HK-2 (cell line): ENCODE data around the gene SEC16A.

Experiments used
- DNase-seq: peaks from one replicate; pipeline ENCODE4 v3.0.0-alpha.2; 2018; ENCODE audit not compliant: unreplicated experiment

Gene SEC16A

DNA sequence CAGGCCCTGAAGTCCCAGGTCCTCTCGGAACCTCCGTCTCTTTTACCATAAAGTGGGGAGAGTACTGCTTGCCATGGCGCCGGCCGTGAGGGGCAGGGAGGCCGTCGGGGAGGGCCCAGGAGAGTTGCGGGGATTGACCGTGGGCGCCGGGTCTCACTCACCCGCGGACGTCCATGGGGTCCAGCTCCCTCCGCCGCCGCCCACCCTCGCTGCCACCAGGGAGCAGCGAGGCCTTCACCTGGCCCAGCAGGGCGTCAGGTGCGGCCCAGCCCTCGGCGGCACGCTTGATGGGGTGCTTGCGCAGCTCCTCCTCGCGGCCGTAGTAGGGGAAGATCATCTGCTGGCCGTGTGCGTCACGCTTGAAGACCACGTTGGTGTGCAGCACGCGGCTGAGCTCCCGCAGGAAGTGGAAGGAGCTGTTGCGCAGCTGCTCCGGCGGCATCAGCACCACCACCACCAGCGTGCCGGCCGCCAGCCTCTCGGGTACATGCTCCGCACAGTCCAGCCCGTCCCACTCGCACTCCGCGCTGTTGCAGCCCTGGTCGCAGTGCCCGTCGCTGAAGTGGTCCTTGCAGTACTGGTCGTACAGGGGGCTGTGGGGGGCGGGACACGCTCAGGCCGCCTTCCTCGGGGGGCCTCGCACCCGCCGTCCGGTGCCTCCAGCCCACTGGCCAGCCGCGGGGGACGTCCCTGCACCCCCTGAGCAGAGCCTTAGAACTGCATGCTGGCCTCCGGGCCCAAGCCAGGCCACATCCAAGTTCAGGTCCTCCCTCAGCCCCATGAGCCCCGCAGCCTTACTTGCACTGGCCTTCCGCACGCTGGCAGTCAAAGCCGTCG is 21.9 kb upstream of the SEC16A start:
- DNase-seq, result no peak

DNA sequence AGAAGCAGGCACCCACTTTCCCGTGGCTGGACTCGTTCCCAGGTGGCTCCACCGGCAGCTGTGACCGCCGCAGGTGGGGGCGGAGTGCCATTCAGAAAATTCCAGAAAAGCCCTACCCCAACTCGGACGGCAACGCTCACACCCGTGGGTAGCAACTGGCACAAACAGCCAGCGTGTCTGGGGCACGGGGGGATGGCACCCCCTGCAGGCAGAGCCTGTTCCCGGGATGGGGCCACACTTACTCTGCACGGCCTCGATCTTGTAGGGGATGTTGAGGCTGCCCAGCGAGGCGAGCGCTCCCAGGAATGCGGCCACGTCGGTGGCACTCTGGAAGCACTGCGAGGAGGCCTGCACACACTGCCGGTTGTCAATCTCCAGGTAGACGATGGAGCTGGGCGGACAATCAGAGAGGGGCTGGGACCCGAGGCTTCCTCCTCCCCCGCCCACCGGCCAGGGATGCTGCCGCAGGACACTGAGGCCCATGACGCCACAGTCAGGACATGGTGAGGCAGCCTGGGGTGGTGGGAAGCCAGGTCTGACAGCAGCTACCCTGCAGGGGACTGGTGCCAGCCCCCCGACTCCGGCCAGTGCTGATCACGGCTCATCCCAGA is 20.2 kb upstream of the SEC16A start:
- no peak for DNase-seq

- no peak for DNase-seq
These were observed 19.4 kb upstream of the SEC16A start for GRCh38 chr9:136502196-136502595.

- no peak for DNase-seq
These were observed 18.8 kb upstream of the SEC16A start for GRCh38 chr9:136501686-136502085.

- no peak for DNase-seq
These were observed 17.4 kb upstream of the SEC16A start for GRCh38 chr9:136499935-136500910.

GRCh38 chr9:136499071-136499934 is 16.5 kb upstream of the SEC16A start:
- no peak for DNase-seq

DNA sequence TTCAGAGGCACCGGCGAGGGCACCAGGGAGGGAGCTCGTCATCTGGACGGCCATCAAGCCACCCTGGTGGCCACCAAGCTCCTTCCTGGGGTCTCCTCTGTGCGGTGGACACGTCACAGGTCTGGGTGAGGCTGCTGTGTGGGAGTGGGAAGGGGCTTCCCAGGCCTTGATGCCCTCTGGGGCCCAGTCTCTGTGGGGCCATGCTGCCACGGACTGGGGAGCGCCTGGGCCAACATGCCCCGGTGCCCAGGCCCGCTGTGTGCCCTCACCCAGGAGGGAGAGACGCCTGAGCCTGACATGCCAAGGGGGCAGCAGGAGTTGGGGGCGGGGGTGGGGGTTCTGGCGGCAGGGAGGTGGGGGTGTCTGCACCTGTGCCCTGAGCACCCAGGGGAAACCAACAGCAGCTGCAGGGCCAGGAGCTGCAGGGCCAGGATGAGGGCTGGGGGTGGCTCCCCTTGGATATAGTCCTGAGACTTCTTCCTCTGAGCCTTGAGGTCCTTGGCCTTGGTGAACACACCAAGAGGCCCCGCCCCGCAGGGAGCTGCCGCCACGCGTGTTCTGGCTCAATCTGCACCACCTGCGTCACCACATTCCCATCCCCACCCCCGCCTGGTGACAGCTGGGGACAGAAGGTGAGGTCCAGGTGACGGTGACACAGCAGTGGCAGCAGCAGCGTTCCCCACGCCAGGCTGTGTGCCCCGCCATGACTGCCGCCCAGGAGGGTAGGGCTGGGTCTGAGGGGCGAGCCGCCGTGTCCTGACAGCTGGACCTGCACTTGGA is 15.3 kb upstream of the SEC16A start:
- no peak for DNase-seq

DNA sequence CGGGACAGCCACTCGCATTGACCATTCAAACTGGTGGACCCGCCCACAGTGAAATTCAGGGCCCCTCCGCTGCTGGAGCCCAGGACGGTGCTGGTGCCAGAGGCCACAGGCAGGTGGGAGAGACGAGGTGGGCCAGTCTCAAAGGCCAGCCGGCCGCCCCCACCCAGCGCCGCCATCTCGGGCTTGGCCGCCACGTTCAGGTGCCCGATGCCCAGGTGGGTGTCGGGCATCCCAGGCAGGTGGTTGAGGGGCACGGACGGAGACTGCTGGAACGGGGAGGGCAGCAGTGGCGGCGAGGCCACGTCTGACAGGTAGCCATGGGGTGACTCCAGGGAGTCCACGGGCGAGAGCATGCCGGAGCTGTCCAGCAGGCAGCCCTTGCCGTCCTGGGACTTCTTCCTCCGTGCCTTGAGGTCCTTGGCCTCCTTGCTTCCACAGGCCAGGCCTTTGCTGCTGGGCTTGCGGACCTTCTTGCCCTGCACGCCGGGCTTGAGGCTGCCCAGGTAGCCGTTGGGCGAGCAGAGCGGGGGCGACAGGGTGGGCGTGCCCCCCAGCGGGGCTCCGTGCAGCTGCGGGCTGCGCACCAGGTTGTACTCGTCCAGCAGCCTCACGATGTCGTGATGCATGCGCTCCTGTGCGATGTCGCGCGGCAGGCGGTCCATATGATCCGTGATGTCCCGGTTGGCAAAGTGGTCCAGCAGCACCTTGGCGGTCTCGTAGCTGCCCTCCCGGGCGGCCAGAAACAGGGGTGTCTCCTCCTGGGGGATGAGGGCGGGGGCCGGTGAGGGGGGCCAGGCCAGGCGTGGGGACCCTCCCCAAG is 14.2 kb upstream of the SEC16A start:
- no peak for DNase-seq

GRCh38 chr9:136496181-136496580 is 13.3 kb upstream of the SEC16A start:
- no peak for DNase-seq

DNA sequence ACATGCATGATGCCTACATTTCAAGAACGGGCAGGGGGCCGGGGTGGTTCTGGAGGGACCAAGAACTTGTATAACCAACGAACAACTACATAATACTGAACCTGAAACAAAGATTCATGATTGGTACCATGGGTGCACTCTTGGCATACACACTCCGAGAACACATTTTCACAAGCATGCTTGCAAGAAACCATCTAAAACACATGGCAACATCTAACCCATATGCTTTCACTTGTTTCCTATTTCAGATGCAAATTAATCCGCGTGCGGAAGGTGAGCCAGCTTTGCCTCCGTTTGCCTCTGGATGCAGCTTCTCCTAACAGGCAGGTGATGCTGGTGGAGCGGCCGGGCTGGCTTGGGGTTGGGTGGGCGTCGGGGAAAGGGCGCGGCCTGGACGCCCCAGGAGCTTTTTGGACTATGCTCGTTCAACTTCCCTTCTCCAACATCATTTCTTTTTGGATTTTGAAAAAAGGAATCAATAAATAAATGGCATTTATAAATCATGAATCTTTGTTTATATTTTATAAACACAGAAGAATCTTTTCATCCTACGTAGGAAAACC is 12.5 kb upstream of the SEC16A start:
- no peak for DNase-seq

- DNase-seq, result no peak
These were observed 11.8 kb upstream of the SEC16A start for GRCh38 chr9:136494531-136495215.

DNA sequence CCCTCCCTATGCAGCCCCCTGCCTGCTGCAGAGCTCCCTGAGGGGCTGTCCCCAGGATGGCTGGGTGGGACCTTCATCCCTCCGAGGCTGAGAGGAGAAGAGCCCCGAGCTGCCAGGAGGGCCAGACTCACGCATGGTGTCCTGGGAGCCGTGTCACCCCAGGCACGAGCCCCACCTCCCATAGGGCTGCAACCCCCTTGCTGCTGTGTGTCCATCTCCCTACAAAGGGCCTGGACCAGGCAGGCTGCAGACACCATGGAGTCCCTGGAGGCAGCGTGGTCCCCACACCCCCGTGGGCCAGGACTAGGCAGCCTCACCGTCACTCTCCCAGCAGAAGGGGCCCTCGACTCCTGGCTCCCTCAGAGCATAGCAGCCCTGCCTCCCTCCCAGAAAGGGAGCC is 11.2 kb upstream of the SEC16A start:
- DNase-seq, result no peak

GRCh38 chr9:136493567-136493971 is 10.7 kb upstream of the SEC16A start:
- no peak for DNase-seq

DNA sequence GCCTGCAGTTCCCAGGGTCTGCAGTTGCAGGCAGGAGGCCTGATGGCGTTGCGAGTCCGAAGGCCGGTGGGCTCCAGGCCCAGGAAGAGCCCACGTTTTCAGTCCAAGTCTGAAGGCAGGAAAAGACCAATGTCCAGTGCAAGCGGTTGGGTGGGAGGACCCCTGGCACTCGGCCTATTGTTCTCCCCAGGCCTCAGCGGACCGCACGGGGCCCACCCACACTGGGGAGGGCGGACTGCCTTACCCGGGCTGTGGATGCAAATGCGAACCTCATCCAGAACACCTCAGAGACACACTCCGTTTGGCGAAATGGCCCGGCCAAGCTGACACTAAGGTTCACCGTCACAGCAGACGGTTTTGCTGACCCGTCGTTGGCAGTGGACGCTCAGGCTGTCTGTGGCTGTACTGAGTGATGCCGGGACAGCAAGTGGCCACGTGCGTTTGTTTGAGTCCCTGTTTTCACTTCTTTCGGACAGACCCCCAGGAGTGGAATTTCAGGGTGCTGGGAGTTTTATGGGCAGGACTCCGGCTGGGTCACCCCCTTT is 10.2 kb upstream of the SEC16A start:
- no peak for DNase-seq

- DNase-seq, result no peak
These were observed 6.9 kb upstream of the SEC16A start for GRCh38 chr9:136489731-136490130.

DNA sequence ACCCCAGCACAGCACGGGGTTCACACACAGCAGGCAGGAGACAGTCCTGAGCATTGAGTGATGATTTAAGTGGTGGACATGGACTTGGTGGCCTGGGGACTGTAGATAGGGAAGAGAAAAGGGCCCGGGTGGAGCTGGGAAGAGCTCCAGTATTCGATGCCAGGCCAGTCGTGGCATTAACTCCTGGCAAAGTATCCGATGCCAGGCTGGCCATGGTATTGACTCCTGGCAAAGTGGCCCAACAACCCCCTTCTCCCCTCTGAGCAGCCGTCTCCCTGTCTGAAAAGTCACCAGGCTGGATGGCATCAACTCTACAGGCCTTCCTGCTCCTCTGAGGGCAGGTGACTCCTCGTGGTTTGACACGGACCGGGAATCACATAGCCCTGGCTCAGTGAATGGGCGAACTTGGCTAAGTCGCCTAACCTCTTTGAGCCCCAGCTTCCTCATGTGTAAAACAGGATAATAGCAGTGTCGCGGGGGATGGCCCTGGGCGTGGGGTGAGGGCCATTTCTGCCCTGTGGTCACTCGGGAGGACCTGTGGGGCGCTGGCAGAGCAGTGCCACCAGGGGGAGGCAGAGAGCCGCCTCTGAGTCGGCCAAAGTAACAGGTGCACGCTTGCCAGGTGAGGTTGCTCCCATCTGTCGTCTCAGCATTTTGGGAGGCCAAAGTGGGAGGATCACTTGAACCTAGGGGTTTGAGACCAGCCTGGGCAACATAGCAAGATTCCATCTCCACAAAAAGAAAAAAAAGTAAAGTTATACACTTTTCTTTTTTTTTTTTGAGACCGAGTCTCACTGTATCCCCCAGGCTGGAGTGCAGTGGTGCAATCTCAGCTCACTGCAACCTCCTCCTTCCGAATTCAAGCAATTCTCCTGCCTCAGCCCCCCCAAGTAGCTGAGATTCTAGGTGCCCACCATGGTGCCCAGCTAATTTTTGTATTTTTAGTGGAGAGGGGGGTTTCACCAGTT is 5.7 kb upstream of the SEC16A start:
- peak; percentile 75 for DNase-seq

GRCh38 chr9:136487672-136488071 is 4.8 kb upstream of the SEC16A start:
- DNase-seq, result no peak
